Upper lobe of right lung (tissue), 1 donor: ENCODE data around the gene DSG4. TPM values are rescaled to one million over a fixed set of nuclear protein-coding genes. Genes with fewer than 3 reads are reported as not detected.
A peak's percentile ranks its signal among the peaks of the same experiment; 100 is the strongest.

ENCODE experiments used
- ATAC-seq: fragments of 200-7000 bp; cut with Tn5 transposase; one replicate; pipeline ENCODE4 v1.9.1; 2020; ENCODE audit warnings: mild to moderate bottlenecking, moderate library complexity
- DNase-seq: peaks from one replicate; pipeline ENCODE4 v3.0.0-alpha.2; 2020
- H3K27ac ChIP-seq: fragments of 200-600 bp; one replicate; pipeline ENCODE4 v1.8.0; 2022
- H3K27me3 ChIP-seq: fragments of 200-600 bp; one replicate; pipeline ENCODE4 v1.8.0; 2022; ENCODE audit warnings: mild to moderate bottlenecking
- H3K36me3 ChIP-seq: fragments of 200-600 bp; one replicate; pipeline ENCODE4 v1.8.0; 2022
- H3K4me1 ChIP-seq: fragments of 200-600 bp; one replicate; pipeline ENCODE4 v1.8.0; 2022
- H3K4me3 ChIP-seq: fragments of 200-600 bp; one replicate; pipeline ENCODE4 v1.8.0; 2022; ENCODE audit warnings: mild to moderate bottlenecking
- H3K9me3 ChIP-seq: fragments of 200-600 bp; one replicate; pipeline ENCODE4 v1.8.0; 2022
- intact Hi-C: fragments of 100-400 bp; cut with DNase I; formaldehyde crosslinking; loops from one replicate; pipeline ENCODE4 v1.11.0; 2022
- total RNA-seq: library from RNA; stranded (reverse); fragmentation: NEBNext Ultra II Directional; extraction: Animal tissue kit (Norgen Biotek cat#: 25700); gene quantifications from one replicate; pipeline ENCODE4 v1.2.1, GENCODE V29; 2021
- TF ChIP-seq, protein P1 (sequence below): fragments of 200-600 bp; IDR thresholded peaks from one replicate; pipeline ENCODE4 v1.8.0; 2022; ENCODE audit warnings: antibody characterized with exemption
- donor health status: DM: no; HTN: yes; CAD: no; lungs with severe emphysema.

DSG4 gene
- total RNA-seq, 1 donor from 2014 or later, result not detected

DNA sequence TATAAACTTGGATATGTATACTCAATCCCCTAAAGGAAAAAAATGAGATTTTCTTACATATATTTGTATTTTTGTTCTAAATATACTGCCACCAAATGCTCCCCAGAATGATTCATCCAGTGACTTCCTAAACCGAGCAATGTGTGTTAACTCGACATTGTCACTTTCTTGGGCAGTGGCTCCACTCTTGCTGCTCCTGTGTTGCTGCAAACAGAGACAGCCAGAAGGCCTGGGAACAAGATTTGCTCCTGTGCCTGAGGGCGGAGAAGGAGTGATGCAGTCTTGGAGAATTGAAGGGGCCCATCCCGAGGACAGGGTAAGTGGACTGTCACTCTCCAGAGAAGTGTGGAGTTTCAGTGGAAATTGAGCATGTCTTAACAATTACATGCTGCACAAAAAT, 32.7 kb downstream of the DSG4 start:
- TF ChIP-seq, protein P1, sequence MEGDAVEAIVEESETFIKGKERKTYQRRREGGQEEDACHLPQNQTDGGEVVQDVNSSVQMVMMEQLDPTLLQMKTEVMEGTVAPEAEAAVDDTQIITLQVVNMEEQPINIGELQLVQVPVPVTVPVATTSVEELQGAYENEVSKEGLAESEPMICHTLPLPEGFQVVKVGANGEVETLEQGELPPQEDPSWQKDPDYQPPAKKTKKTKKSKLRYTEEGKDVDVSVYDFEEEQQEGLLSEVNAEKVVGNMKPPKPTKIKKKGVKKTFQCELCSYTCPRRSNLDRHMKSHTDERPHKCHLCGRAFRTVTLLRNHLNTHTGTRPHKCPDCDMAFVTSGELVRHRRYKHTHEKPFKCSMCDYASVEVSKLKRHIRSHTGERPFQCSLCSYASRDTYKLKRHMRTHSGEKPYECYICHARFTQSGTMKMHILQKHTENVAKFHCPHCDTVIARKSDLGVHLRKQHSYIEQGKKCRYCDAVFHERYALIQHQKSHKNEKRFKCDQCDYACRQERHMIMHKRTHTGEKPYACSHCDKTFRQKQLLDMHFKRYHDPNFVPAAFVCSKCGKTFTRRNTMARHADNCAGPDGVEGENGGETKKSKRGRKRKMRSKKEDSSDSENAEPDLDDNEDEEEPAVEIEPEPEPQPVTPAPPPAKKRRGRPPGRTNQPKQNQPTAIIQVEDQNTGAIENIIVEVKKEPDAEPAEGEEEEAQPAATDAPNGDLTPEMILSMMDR, result no peak
- Histone ChIP-seq H3K9me3 (no peaks in the 10 kb centered on the region), H3K27me3 (no peaks in the 10 kb centered on the region), H3K4me3 (no peak overlapping the region), H3K4me1 (no peaks in the 10 kb centered on the region), H3K27ac (no peak overlapping the region), H3K36me3 (no peaks in the 10 kb centered on the region)
- ATAC-seq (no peak), DNase-seq (no peak)
- intact Hi-C loops, result no loop called here

DNA sequence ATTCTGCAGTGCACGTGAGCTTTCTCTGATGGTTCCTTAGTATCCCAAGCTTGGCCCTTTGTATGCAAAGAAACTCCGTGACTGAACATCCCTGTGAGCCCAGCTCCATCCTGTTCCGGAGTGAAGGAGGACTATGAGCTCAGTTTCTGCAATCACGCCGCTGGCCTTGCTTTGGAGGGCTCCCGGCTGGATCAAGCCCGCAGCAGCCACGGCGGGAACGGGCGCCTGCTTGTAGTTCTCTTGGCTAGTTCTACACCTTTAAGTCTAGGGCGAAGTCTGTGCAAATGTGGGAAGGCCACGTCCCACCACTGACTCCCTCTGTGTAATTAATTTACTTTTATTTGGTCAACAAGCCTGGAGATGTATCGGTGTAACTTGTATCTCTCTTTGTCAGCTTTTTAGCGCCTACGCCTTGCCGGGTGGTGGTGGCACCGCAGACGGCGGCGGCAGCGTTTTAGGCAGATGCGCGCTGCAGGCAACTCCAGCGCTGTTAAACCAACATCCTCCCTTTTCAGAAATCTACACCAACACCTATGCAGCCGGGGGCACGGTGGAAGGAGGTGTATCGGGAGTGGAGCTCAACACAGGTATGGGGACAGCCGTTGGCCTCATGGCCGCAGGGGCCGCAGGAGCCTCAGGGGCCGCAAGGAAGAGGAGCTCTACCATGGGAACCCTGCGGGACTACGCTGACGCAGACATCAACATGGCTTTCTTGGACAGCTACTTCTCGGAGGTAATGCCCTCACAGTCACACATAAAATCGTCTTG, 34.3 kb downstream of the DSG4 start:
- Histone ChIP-seq H3K4me1 (no peaks in the 10 kb centered on the region), H3K9me3 (no peaks in the 10 kb centered on the region), H3K4me3 (no peak overlapping the region), H3K36me3 (no peaks in the 10 kb centered on the region), H3K27me3 (no peaks in the 10 kb centered on the region), H3K27ac (no peak overlapping the region)
- no peak for ATAC-seq
- DNase-seq, result no peak
- TF ChIP-seq, protein P1, result no peak
- intact Hi-C loops, result no loop called here

DNA sequence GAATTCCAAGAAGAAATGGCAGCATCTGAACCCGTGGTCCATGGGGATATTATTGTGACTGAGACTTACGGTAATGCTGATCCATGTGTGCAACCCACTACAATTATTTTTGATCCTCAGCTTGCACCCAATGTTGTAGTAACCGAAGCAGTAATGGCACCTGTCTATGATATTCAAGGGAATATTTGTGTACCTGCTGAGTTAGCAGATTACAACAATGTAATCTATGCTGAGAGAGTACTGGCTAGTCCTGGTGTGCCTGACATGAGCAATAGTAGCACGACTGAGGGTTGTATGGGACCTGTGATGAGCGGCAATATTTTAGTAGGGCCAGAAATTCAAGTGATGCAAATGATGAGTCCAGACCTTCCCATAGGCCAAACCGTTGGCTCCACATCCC, 36.6 kb downstream of the DSG4 start:
- no peaks in the 10 kb centered on the region for H3K9me3 ChIP-seq
- no peaks in the 10 kb centered on the region for H3K27me3 ChIP-seq
- DNase-seq (no peak), ATAC-seq (no peak)
- TF ChIP-seq, protein P1, result no peak
- no peaks in the 10 kb centered on the region for H3K36me3 ChIP-seq
- no peak overlapping the region for H3K4me3 ChIP-seq
- no peak overlapping the region for H3K27ac ChIP-seq
- H3K4me1 ChIP-seq, result no peaks in the 10 kb centered on the region
- intact Hi-C loops, result no loop called here

DNA sequence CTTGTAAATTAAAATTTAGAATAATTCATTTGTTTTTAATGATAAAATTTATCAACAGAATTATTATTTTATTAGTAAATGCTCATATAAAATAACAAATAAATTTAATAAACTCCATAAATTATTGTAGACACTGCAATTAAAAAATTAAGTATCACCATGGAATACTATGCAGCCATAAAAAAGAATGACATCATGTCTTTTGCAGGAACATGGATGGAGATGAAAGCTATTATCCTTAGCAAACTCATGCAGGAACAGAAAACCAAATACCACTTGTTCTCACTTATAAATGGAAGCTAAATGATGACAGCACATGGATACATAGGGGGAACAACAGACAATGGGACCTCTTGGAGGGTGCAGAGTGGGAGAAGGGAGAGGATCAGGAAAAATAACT, 41.3 kb downstream of the DSG4 start:
- Histone ChIP-seq H3K27ac (no peak overlapping the region), H3K36me3 (no peaks in the 10 kb centered on the region), H3K27me3 (no peaks in the 10 kb centered on the region), H3K4me3 (no peak overlapping the region), H3K9me3 (no peaks in the 10 kb centered on the region), H3K4me1 (no peaks in the 10 kb centered on the region)
- DNase-seq (no peak), ATAC-seq (no peak)
- intact Hi-C loops, result no loop called here
- TF ChIP-seq, protein P1, result no peak

DNA sequence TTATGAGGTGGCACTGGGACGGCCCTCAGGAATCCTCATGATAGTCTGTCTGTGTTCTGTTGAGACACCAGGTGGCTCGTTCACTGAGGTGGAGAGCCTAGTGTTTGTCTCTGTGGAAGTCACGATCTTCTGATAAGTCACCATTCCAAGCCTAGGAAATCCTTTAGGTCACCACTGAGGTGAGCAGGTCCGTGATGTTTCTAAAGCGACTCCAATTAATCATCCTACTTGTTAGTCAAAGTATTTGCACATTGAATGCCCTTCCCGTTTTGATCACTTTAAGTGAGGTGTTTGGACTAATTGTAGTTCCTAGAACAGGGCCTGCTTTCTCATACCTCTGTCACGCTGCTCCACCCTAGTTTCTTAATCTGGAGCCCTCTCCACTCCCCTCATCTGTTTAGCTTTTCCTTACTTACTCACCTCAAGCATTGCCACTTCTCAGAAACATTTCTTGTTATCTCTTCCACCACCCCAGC, 42.9 kb downstream of the DSG4 start:
- Histone ChIP-seq H3K36me3 (no peaks in the 10 kb centered on the region), H3K27me3 (no peaks in the 10 kb centered on the region), H3K4me3 (no peak overlapping the region), H3K9me3 (no peaks in the 10 kb centered on the region), H3K27ac (no peak overlapping the region), H3K4me1 (no peaks in the 10 kb centered on the region)
- DNase-seq (no peak), ATAC-seq (peak; percentile 50)
- intact Hi-C loops, result no loop called here
- TF ChIP-seq, protein P1, result no peak
